H1 (cell line): ENCODE data around the gene COLEC12. TPM values are rescaled to one million over a fixed set of nuclear protein-coding genes. Genes with fewer than 3 reads are reported as not detected.

Experiments used
- CTCF ChIA-PET: fragments of 300-600 bp; sonication (Branson Sonifier 250); formaldehyde crosslinking; loops from one replicate; lab custom pipeline; 2021; ENCODE audit not compliant: partially characterized antibody; lab: Charles Lee
- POLR2A ChIA-PET: fragments of 300-600 bp; sonication (Branson Sonifier 250); formaldehyde crosslinking; loops from one replicate; lab custom pipeline; 2021; ENCODE audit warnings: inconsistent platforms; ENCODE audit not compliant: partially characterized antibody; lab: Charles Lee
- DNase-seq, 2 experiments: peaks; one replicate each; pipeline versions ENCODE4 v3.0.0 to v3.0.0-alpha.2; 2010 to 2022; ENCODE audit warnings: low spot score in 2 of 2, low read depth in 1 of 2, mixed read lengths in 1 of 2
- FAIRE-seq: peaks from 2 replicates; lab custom pipeline; 2011; peaks lifted over from hg19 to GRCh38; lab: Jason Lieb, UNC
- H2AFZ ChIP-seq: 2 replicates; pipeline ENCODE4 v1.8.1; 2012; ENCODE audit warnings: low read length, inconsistent platforms
- H2AK5ac ChIP-seq: 2 replicates; pipeline ENCODE4 v1.6.1; 2013; ENCODE audit warnings: low read depth, low read length
- H2BK120ac ChIP-seq: replicated peaks from 2 replicates; pipeline ENCODE3; 2013; ENCODE audit warnings: low read depth, low read length, inconsistent platforms
- H2BK12ac ChIP-seq: 2 replicates; pipeline ENCODE4 v1.6.1; 2013; ENCODE audit warnings: low read depth, low read length
- H2BK15ac ChIP-seq: 2 replicates; pipeline ENCODE4 v1.6.1; 2013; ENCODE audit warnings: low read length
- H2BK20ac ChIP-seq: 2 replicates; pipeline ENCODE4 v1.6.1; 2013; ENCODE audit warnings: low read length
- H2BK5ac ChIP-seq: 2 replicates; pipeline ENCODE4 v1.6.1; 2013; ENCODE audit warnings: low read depth, low read length
- H3K14ac ChIP-seq: 2 replicates; pipeline ENCODE4 v1.6.1; 2013; ENCODE audit warnings: inconsistent platforms; ENCODE audit not compliant: insufficient read length
- H3K18ac ChIP-seq: 2 replicates; pipeline ENCODE4 v1.6.1; 2013; ENCODE audit warnings: low read length; ENCODE audit errors: extremely low read depth
- H3K23ac ChIP-seq: 2 replicates; pipeline ENCODE4 v1.6.1; 2013; ENCODE audit warnings: inconsistent platforms; ENCODE audit not compliant: insufficient read length
- H3K23me2 ChIP-seq: 2 replicates; pipeline ENCODE4 v1.6.1; 2013; ENCODE audit warnings: low read depth, low read length
- H3K27ac ChIP-seq: 2 replicates; pipeline ENCODE4 v1.6.1; 2011; ENCODE audit warnings: low read depth, low read length, inconsistent platforms
- H3K27me3 ChIP-seq, 4 experiments: replicated peaks in 1 of 4; 1 replicate in 1 of 4; 2 replicates in 3 of 4; pipeline versions ENCODE4 v1.6.1 to v1.8.1; 2011 to 2013; ENCODE audit warnings: low read length in 3 of 4, mild to moderate bottlenecking in 3 of 4, inconsistent platforms in 2 of 4, mixed read lengths in 2 of 4, moderate library complexity in 1 of 4; ENCODE audit not compliant: control insufficient read depth in 3 of 4, insufficient read depth in 3 of 4; ENCODE audit errors: extremely low read depth in 1 of 4
- H3K36me3 ChIP-seq, 4 experiments: 2 replicates each; pipeline versions ENCODE4 v1.6.1 to v1.8.1; 2011 to 2013; ENCODE audit warnings: mild to moderate bottlenecking in 4 of 4, low read length in 3 of 4, moderate library complexity in 2 of 4, control low read depth in 1 of 4, inconsistent platforms in 1 of 4; ENCODE audit not compliant: insufficient read depth in 4 of 4, control insufficient read depth in 2 of 4
- H3K4ac ChIP-seq: replicated peaks from 2 replicates; pipeline ENCODE3; 2013; ENCODE audit warnings: low read length, low read depth, mixed read lengths, inconsistent platforms; ENCODE audit not compliant: insufficient read length
- H3K4me1 ChIP-seq, 4 experiments: replicated peaks in 1 of 4; 1 replicate in 1 of 4; 2 replicates in 3 of 4; pipeline versions ENCODE4 v1.6.1 to v1.8.1; 2011 to 2013; ENCODE audit warnings: low read length in 3 of 4, inconsistent platforms in 2 of 4, mixed read lengths in 1 of 4; ENCODE audit not compliant: insufficient read depth in 4 of 4, control insufficient read depth in 3 of 4
- H3K4me2 ChIP-seq, 2 experiments: 2 replicates each; pipeline versions ENCODE4 v1.6.1 to v1.8.1; 2011 to 2013; ENCODE audit warnings: low read depth in 2 of 2, low read length in 2 of 2, control low read depth in 1 of 2, inconsistent platforms in 1 of 2, mild to moderate bottlenecking in 1 of 2; ENCODE audit not compliant: insufficient read depth in 1 of 2
- H3K4me3 ChIP-seq, 4 experiments: fragments of 200-600, 300-600 bp in 1 of 4; sonication (generic), shearing (Covaris generic), sonication (Bioruptor Twin) in 1 of 4; 2 replicates each; pipeline versions ENCODE4 v1.5.1 to v1.8.1; 2011 to 2016; ENCODE audit warnings: low read length in 4 of 4, low read depth in 3 of 4, control low read depth in 2 of 4, inconsistent platforms in 2 of 4, mild to moderate bottlenecking in 2 of 4, mixed read lengths in 1 of 4, moderate library complexity in 1 of 4; ENCODE audit not compliant: insufficient read depth in 2 of 4; ENCODE audit errors: extremely low read depth in 1 of 4
- H3K56ac ChIP-seq: replicated peaks from 2 replicates; pipeline ENCODE3; 2013; ENCODE audit warnings: low read depth, mild to moderate bottlenecking, mixed read lengths, low read length, inconsistent platforms; ENCODE audit not compliant: insufficient read length
- H3K79me1 ChIP-seq: 2 replicates; pipeline ENCODE4 v1.6.1; 2013; ENCODE audit warnings: low read depth, low read length, control low read depth
- H3K79me2 ChIP-seq, 2 experiments: 2 replicates each; pipeline versions ENCODE4 v1.6.1 to v1.8.1; 2012 to 2013; ENCODE audit warnings: low read length in 2 of 2, mild to moderate bottlenecking in 2 of 2, inconsistent platforms in 1 of 2; ENCODE audit not compliant: insufficient read depth in 2 of 2, control insufficient read depth in 1 of 2
- H3K9ac ChIP-seq, 4 experiments: replicated peaks in 1 of 4; 1 replicate in 1 of 4; 2 replicates in 3 of 4; pipeline versions ENCODE4 v1.6.1 to v1.8.1; 2011 to 2013; ENCODE audit warnings: low read depth in 3 of 4, low read length in 3 of 4, control low read depth in 2 of 4, mild to moderate bottlenecking in 2 of 4, moderate library complexity in 2 of 4, inconsistent platforms in 1 of 4; ENCODE audit errors: extremely low read depth in 1 of 4
- H3K9me3 ChIP-seq, 2 experiments: 2 replicates each; pipeline versions ENCODE4 v1.6.1 to v1.8.1; 2012 to 2013; ENCODE audit warnings: mild to moderate bottlenecking in 2 of 2, moderate library complexity in 2 of 2, control low read depth in 1 of 2, inconsistent platforms in 1 of 2, low read depth in 1 of 2, low read length in 1 of 2, mixed read lengths in 1 of 2; ENCODE audit not compliant: insufficient read depth in 2 of 2
- H4K20me1 ChIP-seq, 2 experiments: replicated peaks in 1 of 2; 2 replicates each; pipeline versions ENCODE3 to v1.8.1; 2011 to 2013; ENCODE audit warnings: inconsistent platforms in 2 of 2, low read length in 2 of 2, mild to moderate bottlenecking in 1 of 2; ENCODE audit not compliant: insufficient read depth in 2 of 2, control insufficient read depth in 1 of 2
- H4K5ac ChIP-seq: 2 replicates; pipeline ENCODE4 v1.6.1; 2013; ENCODE audit warnings: low read length, low read depth, mixed read lengths, inconsistent platforms; ENCODE audit not compliant: insufficient read length
- H4K8ac ChIP-seq: 2 replicates; pipeline ENCODE4 v1.8.0; 2013; ENCODE audit warnings: mild to moderate bottlenecking, moderate library complexity, low read length, inconsistent platforms; ENCODE audit not compliant: insufficient read depth; ENCODE audit errors: extremely low read depth
- H4K91ac ChIP-seq: replicated peaks from 2 replicates; pipeline ENCODE3; 2013; ENCODE audit warnings: low read length, mixed read lengths, inconsistent platforms; ENCODE audit not compliant: insufficient read length
- CEBPB ChIP-seq: IDR thresholded peaks from 2 replicates; pipeline ENCODE4 v1.6.1; 2012; ENCODE audit warnings: low read depth, low read length
- CHD1 ChIP-seq: IDR thresholded peaks from 2 replicates; pipeline ENCODE4 v1.6.1; 2012; ENCODE audit warnings: low read depth, low read length, improper control_type of control experiment
- EZH2 ChIP-seq: fragments of 200-600 bp; sonication (generic); IDR thresholded peaks from 2 replicates; pipeline ENCODE4 v1.7.1; 2012; ENCODE audit warnings: low read depth, mild to moderate bottlenecking, moderate library complexity, low read length, inconsistent platforms; ENCODE audit not compliant: severe bottlenecking
- GTF2F1 ChIP-seq: IDR thresholded peaks from 2 replicates; pipeline ENCODE4 v1.6.1; 2012; ENCODE audit warnings: low read depth, low read length, improper control_type of control experiment, borderline replicate concordance
- JUN ChIP-seq: IDR thresholded peaks from 2 replicates; pipeline ENCODE4 v1.6.1; 2011; ENCODE audit warnings: low read depth, mild to moderate bottlenecking, improper control_type of control experiment, low read length
- KDM4A ChIP-seq: IDR thresholded peaks from one replicate; pipeline ENCODE4 v1.7.1; 2012; ENCODE audit warnings: low read depth, mild to moderate bottlenecking, moderate library complexity, low read length, inconsistent platforms; ENCODE audit not compliant: severe bottlenecking
- POLR2AphosphoS5 ChIP-seq: IDR thresholded peaks from 2 replicates; pipeline ENCODE4 v1.6.1; 2011; ENCODE audit warnings: low read depth, low read length
- RFX5 ChIP-seq: IDR thresholded peaks from 2 replicates; pipeline ENCODE4 v1.6.1; 2011; ENCODE audit warnings: low read depth, low read length, improper control_type of control experiment, borderline replicate concordance
- RNF2 ChIP-seq: fragments of 200-900, 300-1000 bp; sonication (generic); IDR thresholded peaks from 2 replicates; pipeline ENCODE4 v1.7.1; 2016; ENCODE audit warnings: borderline replicate concordance, low read depth, mild to moderate bottlenecking, antibody characterized with exemption, low read length; ENCODE audit not compliant: poor library complexity, severe bottlenecking; ENCODE audit errors: missing control alignments
- SP2 ChIP-seq: IDR thresholded peaks from 2 replicates; pipeline ENCODE4 v1.6.1; 2012; ENCODE audit warnings: mild to moderate bottlenecking, low read length, inconsistent platforms
- SUZ12 ChIP-seq: fragments of 200-600 bp; sonication (generic); IDR thresholded peaks from 2 replicates; pipeline ENCODE4 v1.6.1; 2012; ENCODE audit warnings: mild to moderate bottlenecking, inconsistent platforms, low read length, moderate library complexity, mixed read lengths
- WGBS, 2 experiments: shearing (Covaris generic) in 1 of 2; methylation state at CpG; one replicate each; pipeline versions ENCODE4 v1.1.6 to v1.1.7; 2013 to 2015; ENCODE audit warnings: low lambda C conversion rate in 2 of 2, mixed read lengths in 2 of 2, inconsistent platforms in 1 of 2, low coverage in 1 of 2, missing lambda C conversion rate in 1 of 2; ENCODE audit not compliant: insufficient replicate concordance in 2 of 2, insufficient coverage in 1 of 2, insufficient read length in 1 of 2; ENCODE audit errors: extremely low coverage in 1 of 2, missing lambda C conversion rate in 1 of 2; 5-methylcytosine and 5-hydroxymethylcytosine counted together
- polyA plus RNA-seq, 7 experiments: library from polyadenylated mRNA; depleted of rRNA in 3 of 7; stranded (reverse) in 5 of 7; unstranded in 2 of 7; fragments of >200 nt in 5 of 7; fragments of 200-250 nt in 2 of 7; gene quantifications; 1 replicate in 5 of 7; 2 replicates in 1 of 7; 4 replicates in 1 of 7; pipeline versions ENCODE4 v1.2.1 to v1.2.3, GENCODE V29; 2011 to 2013; ENCODE audit warnings: missing spikeins in 2 of 7, mixed read lengths in 2 of 7
- total RNA-seq: library from RNA; stranded (reverse); fragmentation: NEBNext Ultra II Directional; extraction: Animal tissue kit (Norgen Biotek cat#: 25700); gene quantifications from 2 replicates; pipeline ENCODE4 v1.2.1, GENCODE V29; 2021

The COLEC12 gene
- total and polyA plus RNA-seq, 2 of the 8 experiments (the other 6 are each of a cell fraction or from before 2014, with no cell fraction given) = 0.44 to 2.3 TPM

- no peak for TF ChIP-seq RFX5
- TF ChIP-seq POLR2AphosphoS5 = no peak
- no peak for TF ChIP-seq JUN
- no peak for TF ChIP-seq CEBPB
- no peak for TF ChIP-seq GTF2F1
- no peak for TF ChIP-seq KDM4A
- no peak for TF ChIP-seq SUZ12
- no peak for TF ChIP-seq RNF2
- TF ChIP-seq SP2 = no peak
- no peak for TF ChIP-seq EZH2
- TF ChIP-seq CHD1 = no peak
- TF ChIP-seq, all 59 proteins: peak for 0
- CTCF ChIA-PET = interaction anchor here (0.5 to 1.6 kb wide), 6 partner anchors 8 to 326 kb away, joined by 3 to 5 read pairs (median 4); no protein-coding TSS in a partner anchor
- FAIRE-seq = no peak
Measured at GRCh38 chr18:361941-362310, 138.6 kb downstream of the COLEC12 start.

More at GRCh38 chr18:361941-362310, 138.6 kb downstream of the COLEC12 start:
- Histone ChIP-seq H3K4me3 (no peak overlapping the region), H2BK120ac (no peak overlapping the region), H2BK12ac (no peak overlapping the region), H3K4me1 (peaks cover 5 to 19% (median 14%) of the 10 kb centered on the region in 4 experiments), H3K27me3 (no peaks in the 10 kb centered on the region), H3K36me3 (no peaks in the 10 kb centered on the region), H2BK20ac (no peak overlapping the region), H3K9me3 (no peaks in the 10 kb centered on the region), H2AK5ac (no peak overlapping the region), H3K79me1 (no peaks in the 10 kb centered on the region), H4K8ac (no peak overlapping the region), H2BK5ac (no peak overlapping the region), H3K4me2 (no peak overlapping the region), H4K91ac (no peak overlapping the region), H2AFZ (0 out of 2 replicates have a peak overlapping the region, but pooled peaks have one; percentile 64), H3K9ac (no peak overlapping the region), H3K18ac (no peak overlapping the region), H3K27ac (no peak overlapping the region), H3K56ac (no peak overlapping the region), H3K14ac (no peak overlapping the region), H4K20me1 (no peaks in the 10 kb centered on the region), H2BK15ac (no peak overlapping the region), H3K79me2 (no peaks in the 10 kb centered on the region), H4K5ac (no peak overlapping the region), H3K23ac (no peak overlapping the region), H3K4ac (no peak overlapping the region), H3K23me2 (no peaks in the 10 kb centered on the region)
- 84% methylated on average over 7 of the region's 7 CpGs; no CpG with 5 or more reads in 1 of the 2 experiments for WGBS, 2 experiments
- DNase-seq = no peak
- POLR2A ChIA-PET = no interaction called here
